IgD-negative memory B cell (primary cell): ENCODE data around the gene PEX5. TPM values are rescaled to one million over a fixed set of nuclear protein-coding genes. Genes with fewer than 3 reads are reported as not detected.

ENCODE experiments used
- H3K27ac Mint-ChIP-seq, 3 donors: one replicate each; pipeline ENCODE4 v1.8.0; 2020 to 2022; ENCODE audit warnings: mild to moderate bottlenecking in 3 of 3, mixed read lengths in 3 of 3, moderate library complexity in 1 of 3
- H3K27me3 Mint-ChIP-seq: one replicate; pipeline ENCODE4 v1.8.0; 2021; ENCODE audit warnings: mixed read lengths
- H3K36me3 Mint-ChIP-seq: one replicate; pipeline ENCODE4 v1.8.0; 2020; ENCODE audit warnings: mild to moderate bottlenecking, mixed read lengths
- H3K4me1 Mint-ChIP-seq, 3 donors: one replicate each; pipeline ENCODE4 v1.8.0; 2020 to 2022; ENCODE audit warnings: mixed read lengths in 3 of 3, mild to moderate bottlenecking in 1 of 3
- H3K4me3 Mint-ChIP-seq, 4 donors: one replicate each; pipeline ENCODE4 v1.8.0; 2020 to 2022; ENCODE audit warnings: mild to moderate bottlenecking in 4 of 4, mixed read lengths in 4 of 4, moderate library complexity in 3 of 4
- H3K9me3 Mint-ChIP-seq, 3 donors: one replicate each; pipeline ENCODE4 v1.8.0; 2020 to 2021; ENCODE audit warnings: mixed read lengths in 3 of 3, mild to moderate bottlenecking in 1 of 3
- polyA plus RNA-seq: library from polyadenylated mRNA; unstranded; fragments of 300-500 nt; fragmentation: Illumina TruSeq; gene quantifications from one replicate; pipeline ENCODE4 v1.2.3, GENCODE V29; 2021

The PEX5 gene
- 18.2 TPM for polyA plus RNA-seq

- peak within 1 kb of the TSS; percentile 91 to 99 (median 97) for H3K4me3 Mint-ChIP-seq
- H3K4me1 Mint-ChIP-seq: peaks cover 20 to 27% (median 23%) of the 10 kb centered on the region in 3 donors
- no peaks in the 10 kb centered on the region for H3K9me3 Mint-ChIP-seq
- H3K36me3 Mint-ChIP-seq: peaks cover 2% of the 10 kb centered on the region
- H3K27ac Mint-ChIP-seq: peak within 1 kb of the TSS; percentile 81 to 98 (median 95)
- no peaks in the 10 kb centered on the region for H3K27me3 Mint-ChIP-seq
These were observed at the start of gene PEX5 for GRCh38 chr12:7189398-7190267. TSS of gene PEX5 (plus strand) at chr12:7189686. CDS start at chr12:7190378, 692 bp downstream.

GRCh38 chr12:7141351-7142005 lies 48.0 kb upstream of the PEX5 start:
- Mint-ChIP-seq H3K36me3 (peaks cover 15% of the 10 kb centered on the region), H3K4me3 (peak overlapping the region in 1 of 4 donors; percentile 26), H3K9me3 (no peaks in the 10 kb centered on the region), H3K27ac (no peak overlapping the region), H3K27me3 (no peaks in the 10 kb centered on the region), H3K4me1 (no peaks in the 10 kb centered on the region)

DNA sequence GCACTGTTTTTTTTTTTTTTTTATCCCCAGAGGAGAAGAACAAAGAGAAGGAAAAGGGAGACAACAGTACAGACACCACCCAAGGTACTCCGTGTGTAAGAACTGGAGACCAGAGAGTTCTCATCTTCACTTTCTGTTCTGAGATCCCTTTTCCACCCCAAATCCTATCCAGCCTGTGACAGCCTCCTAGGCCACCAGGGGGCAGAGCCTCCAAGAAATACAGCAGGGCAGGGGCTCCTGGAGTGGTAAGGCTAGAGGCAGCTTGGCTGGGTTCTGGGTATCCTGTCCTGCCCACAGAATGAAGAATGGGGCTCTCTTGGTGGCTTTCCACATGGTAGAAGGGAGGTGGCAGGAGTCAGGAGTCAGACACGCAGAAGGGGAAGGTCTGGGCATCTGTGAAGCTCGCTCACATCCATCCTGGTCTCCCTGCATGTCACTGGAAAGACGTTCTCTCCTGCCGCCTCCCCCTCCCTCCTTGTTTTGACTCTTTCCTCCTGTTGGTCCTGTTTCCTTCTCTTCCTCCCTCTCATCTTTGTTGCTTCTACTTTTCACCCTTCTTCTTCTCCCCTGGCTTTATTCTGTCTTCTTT lies 47.3 kb upstream of the PEX5 start:
- no peaks in the 10 kb centered on the region for H3K4me1 Mint-ChIP-seq
- H3K4me3 Mint-ChIP-seq: no peak overlapping the region
- no peaks in the 10 kb centered on the region for H3K27me3 Mint-ChIP-seq
- peaks cover 15% of the 10 kb centered on the region for H3K36me3 Mint-ChIP-seq
- no peaks in the 10 kb centered on the region for H3K9me3 Mint-ChIP-seq
- no peak overlapping the region for H3K27ac Mint-ChIP-seq

DNA sequence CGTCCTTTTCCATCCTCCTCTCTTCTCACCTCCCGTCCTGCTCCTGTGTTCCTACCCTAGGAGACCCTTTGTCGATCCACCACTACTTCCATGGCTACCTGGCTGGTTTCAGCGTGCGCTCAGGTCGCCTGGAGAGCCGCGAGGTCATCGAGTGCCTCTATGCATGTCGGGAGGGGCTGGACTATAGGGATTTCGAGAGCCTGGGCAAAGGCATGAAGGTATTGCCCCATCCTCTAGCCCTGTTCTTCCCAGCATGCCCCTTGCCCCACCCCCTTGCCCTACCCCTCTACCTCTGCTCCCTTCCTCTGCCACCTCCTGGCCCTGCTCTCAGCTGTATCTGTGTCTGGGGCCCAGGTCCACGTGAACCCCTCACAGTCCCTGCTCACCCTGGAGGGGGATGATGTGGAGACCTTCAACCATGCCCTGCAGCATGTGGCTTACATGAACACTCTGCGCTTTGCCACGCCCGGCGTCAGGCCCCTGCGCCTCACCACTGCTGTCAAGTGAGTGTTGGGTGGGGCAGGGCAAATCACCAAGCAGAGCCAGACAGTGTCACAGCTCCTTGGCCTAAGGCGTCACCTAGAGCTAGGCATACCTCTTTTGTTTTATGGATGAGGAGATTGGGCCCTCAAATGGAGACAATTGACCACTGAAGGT lies 46.5 kb upstream of the PEX5 start:
- no peaks in the 10 kb centered on the region for H3K4me1 Mint-ChIP-seq
- no peaks in the 10 kb centered on the region for H3K9me3 Mint-ChIP-seq
- no peaks in the 10 kb centered on the region for H3K27me3 Mint-ChIP-seq
- no peak overlapping the region for H3K27ac Mint-ChIP-seq
- peaks cover 15% of the 10 kb centered on the region for H3K36me3 Mint-ChIP-seq
- H3K4me3 Mint-ChIP-seq: no peak overlapping the region

- no peaks in the 10 kb centered on the region for H3K27me3 Mint-ChIP-seq
- H3K27ac Mint-ChIP-seq: no peak overlapping the region
- no peak overlapping the region for H3K4me3 Mint-ChIP-seq
- H3K9me3 Mint-ChIP-seq: no peaks in the 10 kb centered on the region
- H3K36me3 Mint-ChIP-seq: peaks cover 14% of the 10 kb centered on the region
- no peaks in the 10 kb centered on the region for H3K4me1 Mint-ChIP-seq
These were observed 45.9 kb upstream of the PEX5 start for GRCh38 chr12:7143564-7143963.

- no peak overlapping the region for H3K4me3 Mint-ChIP-seq
- peaks cover 14% of the 10 kb centered on the region for H3K36me3 Mint-ChIP-seq
- no peaks in the 10 kb centered on the region for H3K27me3 Mint-ChIP-seq
These were observed 44.9 kb upstream of the PEX5 start for GRCh38 chr12:7144414-7145120.

GRCh38 chr12:7145671-7146070 lies 43.8 kb upstream of the PEX5 start:
- H3K27ac Mint-ChIP-seq: no peak overlapping the region
- no peak overlapping the region for H3K4me3 Mint-ChIP-seq
- no peaks in the 10 kb centered on the region for H3K9me3 Mint-ChIP-seq
- H3K36me3 Mint-ChIP-seq: peaks cover 14% of the 10 kb centered on the region
- no peaks in the 10 kb centered on the region for H3K4me1 Mint-ChIP-seq
- no peaks in the 10 kb centered on the region for H3K27me3 Mint-ChIP-seq

More at GRCh38 chr12:7144414-7145120, 44.9 kb upstream of the PEX5 start:
- Mint-ChIP-seq H3K9me3 (no peaks in the 10 kb centered on the region), H3K27ac (no peak overlapping the region), H3K4me1 (no peaks in the 10 kb centered on the region)

DNA sequence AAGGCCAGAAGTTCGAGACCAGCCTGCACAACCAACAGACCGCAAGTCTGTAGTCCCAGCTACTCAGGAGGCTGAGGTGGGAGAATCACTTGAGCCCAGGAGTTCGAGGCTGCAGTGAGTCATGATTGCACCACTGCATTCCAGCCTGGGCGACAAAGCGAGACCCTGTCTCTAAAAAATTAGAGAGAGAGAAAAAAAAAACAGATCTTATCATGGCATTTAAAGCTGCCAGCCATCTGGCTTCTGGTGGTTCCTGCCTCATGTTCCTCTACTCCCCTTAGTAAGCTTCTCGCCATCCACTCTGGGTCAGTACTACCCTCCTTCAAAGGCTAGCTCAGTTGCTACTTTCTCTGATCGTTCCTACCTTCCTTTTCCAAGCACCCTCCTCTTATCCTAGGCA lies 43.3 kb upstream of the PEX5 start:
- no peak overlapping the region for H3K4me3 Mint-ChIP-seq
- H3K9me3 Mint-ChIP-seq: no peaks in the 10 kb centered on the region
- H3K36me3 Mint-ChIP-seq: peaks cover 14% of the 10 kb centered on the region
- no peaks in the 10 kb centered on the region for H3K4me1 Mint-ChIP-seq
- H3K27ac Mint-ChIP-seq: no peak overlapping the region
- no peaks in the 10 kb centered on the region for H3K27me3 Mint-ChIP-seq

GRCh38 chr12:7146906-7147305 lies 42.6 kb upstream of the PEX5 start:
- H3K36me3 Mint-ChIP-seq: peaks cover 10% of the 10 kb centered on the region
- no peaks in the 10 kb centered on the region for H3K4me1 Mint-ChIP-seq
- H3K27ac Mint-ChIP-seq: no peak overlapping the region
- no peaks in the 10 kb centered on the region for H3K27me3 Mint-ChIP-seq
- H3K9me3 Mint-ChIP-seq: no peaks in the 10 kb centered on the region
- no peak overlapping the region for H3K4me3 Mint-ChIP-seq

GRCh38 chr12:7150356-7150755 lies 39.1 kb upstream of the PEX5 start:
- no peaks in the 10 kb centered on the region for H3K9me3 Mint-ChIP-seq
- H3K36me3 Mint-ChIP-seq: peaks cover 6% of the 10 kb centered on the region
- no peaks in the 10 kb centered on the region for H3K4me1 Mint-ChIP-seq
- H3K4me3 Mint-ChIP-seq: no peak overlapping the region
- H3K27ac Mint-ChIP-seq: no peak overlapping the region
- H3K27me3 Mint-ChIP-seq: no peaks in the 10 kb centered on the region

- H3K27ac Mint-ChIP-seq: no peak overlapping the region
- H3K4me1 Mint-ChIP-seq: no peaks in the 10 kb centered on the region
- H3K9me3 Mint-ChIP-seq: no peaks in the 10 kb centered on the region
- peaks cover 4% of the 10 kb centered on the region for H3K36me3 Mint-ChIP-seq
- no peaks in the 10 kb centered on the region for H3K27me3 Mint-ChIP-seq
- H3K4me3 Mint-ChIP-seq: no peak overlapping the region
These were observed 38.6 kb upstream of the PEX5 start for GRCh38 chr12:7150841-7151240.

GRCh38 chr12:7151532-7151931 lies 38.0 kb upstream of the PEX5 start:
- Mint-ChIP-seq H3K9me3 (no peaks in the 10 kb centered on the region), H3K27me3 (no peaks in the 10 kb centered on the region), H3K36me3 (peaks cover 5% of the 10 kb centered on the region), H3K27ac (no peak overlapping the region), H3K4me1 (no peaks in the 10 kb centered on the region), H3K4me3 (no peak overlapping the region)

DNA sequence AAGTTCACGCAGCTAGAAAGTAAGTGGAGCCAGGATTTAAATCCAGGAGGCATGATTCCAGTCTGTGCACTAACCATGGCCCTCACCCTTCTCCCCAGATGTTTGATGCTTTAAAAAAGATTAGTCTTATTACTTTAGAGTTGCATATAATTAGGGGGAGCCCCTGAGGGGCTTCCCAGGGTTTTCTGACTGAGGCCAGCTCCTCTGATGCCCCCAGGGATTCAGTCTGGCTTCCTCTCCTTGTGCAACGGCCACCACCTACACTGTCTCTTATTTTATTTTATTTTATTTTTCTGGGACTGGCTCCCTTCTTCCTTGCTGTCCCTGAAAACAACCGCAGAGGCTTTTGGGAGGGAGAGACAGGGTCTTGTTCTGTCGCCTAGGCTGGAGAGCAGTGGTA lies 36.7 kb upstream of the PEX5 start:
- Mint-ChIP-seq H3K4me1 (no peaks in the 10 kb centered on the region), H3K9me3 (no peaks in the 10 kb centered on the region), H3K27me3 (no peaks in the 10 kb centered on the region)

GRCh38 chr12:7154042-7154441 lies 35.4 kb upstream of the PEX5 start:
- Mint-ChIP-seq H3K27me3 (no peaks in the 10 kb centered on the region), H3K4me3 (no peak overlapping the region), H3K36me3 (peaks cover 1% of the 10 kb centered on the region), H3K9me3 (no peaks in the 10 kb centered on the region), H3K4me1 (no peaks in the 10 kb centered on the region), H3K27ac (no peak overlapping the region)

More for the DNA sequence above, 36.7 kb upstream of the PEX5 start:
- Mint-ChIP-seq H3K27ac (no peak overlapping the region), H3K4me3 (no peak overlapping the region), H3K36me3 (peaks cover 5% of the 10 kb centered on the region)
